ENCODE data around the gene SLC12A8.

The SLC12A8 gene

GRCh38 chr3:125139386-125139785 lies 73.2 kb downstream of the SLC12A8 start:
- no peak for DNase-seq (ENCODE audit: low spot score)
- TF ChIP-seq, protein P1, sequence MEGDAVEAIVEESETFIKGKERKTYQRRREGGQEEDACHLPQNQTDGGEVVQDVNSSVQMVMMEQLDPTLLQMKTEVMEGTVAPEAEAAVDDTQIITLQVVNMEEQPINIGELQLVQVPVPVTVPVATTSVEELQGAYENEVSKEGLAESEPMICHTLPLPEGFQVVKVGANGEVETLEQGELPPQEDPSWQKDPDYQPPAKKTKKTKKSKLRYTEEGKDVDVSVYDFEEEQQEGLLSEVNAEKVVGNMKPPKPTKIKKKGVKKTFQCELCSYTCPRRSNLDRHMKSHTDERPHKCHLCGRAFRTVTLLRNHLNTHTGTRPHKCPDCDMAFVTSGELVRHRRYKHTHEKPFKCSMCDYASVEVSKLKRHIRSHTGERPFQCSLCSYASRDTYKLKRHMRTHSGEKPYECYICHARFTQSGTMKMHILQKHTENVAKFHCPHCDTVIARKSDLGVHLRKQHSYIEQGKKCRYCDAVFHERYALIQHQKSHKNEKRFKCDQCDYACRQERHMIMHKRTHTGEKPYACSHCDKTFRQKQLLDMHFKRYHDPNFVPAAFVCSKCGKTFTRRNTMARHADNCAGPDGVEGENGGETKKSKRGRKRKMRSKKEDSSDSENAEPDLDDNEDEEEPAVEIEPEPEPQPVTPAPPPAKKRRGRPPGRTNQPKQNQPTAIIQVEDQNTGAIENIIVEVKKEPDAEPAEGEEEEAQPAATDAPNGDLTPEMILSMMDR (IDR thresholded peaks at IDR 0.05; ENCODE audit: extremely low read depth, missing control alignments): no peak

DNA sequence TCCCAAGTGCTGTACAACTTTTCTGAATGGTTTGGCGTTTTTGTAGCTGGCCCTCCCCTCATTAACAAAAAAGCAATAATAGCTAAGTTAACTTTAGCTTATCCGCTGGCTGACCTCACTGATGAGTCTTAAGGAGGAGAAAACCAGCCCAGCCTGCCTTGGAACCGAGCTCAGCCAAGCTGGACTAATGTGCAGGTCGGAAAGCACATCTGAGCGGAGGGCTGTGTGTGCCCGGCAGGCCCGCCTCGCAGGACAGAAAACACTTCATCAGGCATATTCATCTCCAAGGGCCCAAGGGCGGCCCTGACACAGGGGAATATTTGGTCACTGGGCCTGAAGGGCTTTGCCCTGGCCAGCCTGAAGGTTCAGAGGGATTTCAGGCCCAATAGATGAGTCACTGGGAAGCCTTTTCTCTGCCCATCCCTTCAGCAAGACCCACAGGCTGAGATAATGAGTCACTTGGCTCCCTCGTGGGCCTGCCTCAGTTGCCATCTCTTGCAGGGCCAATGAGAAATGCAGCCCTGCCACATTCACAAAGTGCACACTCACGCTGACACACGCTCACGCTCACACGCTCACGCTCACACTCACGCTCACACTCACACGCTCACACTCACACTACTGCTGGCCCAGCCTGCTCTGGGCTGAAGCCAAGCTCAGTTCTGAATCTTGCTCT lies 75.1 kb downstream of the SLC12A8 start:
- TF ChIP-seq, protein P1 (IDR thresholded peaks at IDR 0.05; ENCODE audit: extremely low read depth, missing control alignments): no peak
- DNase-seq (ENCODE audit: low spot score): no peak

- DNase-seq (ENCODE audit: low spot score): no peak
- TF ChIP-seq, protein P1 (IDR thresholded peaks at IDR 0.05; ENCODE audit: extremely low read depth, missing control alignments): no peak
Measured at GRCh38 chr3:125136966-125137357, 75.6 kb downstream of the SLC12A8 start.

- TF ChIP-seq, protein P1 (IDR thresholded peaks at IDR 0.05; ENCODE audit: extremely low read depth, missing control alignments): no peak
- no peak for DNase-seq (ENCODE audit: low spot score)
Measured at GRCh38 chr3:125136515-125136914, 76.0 kb downstream of the SLC12A8 start.

DNA sequence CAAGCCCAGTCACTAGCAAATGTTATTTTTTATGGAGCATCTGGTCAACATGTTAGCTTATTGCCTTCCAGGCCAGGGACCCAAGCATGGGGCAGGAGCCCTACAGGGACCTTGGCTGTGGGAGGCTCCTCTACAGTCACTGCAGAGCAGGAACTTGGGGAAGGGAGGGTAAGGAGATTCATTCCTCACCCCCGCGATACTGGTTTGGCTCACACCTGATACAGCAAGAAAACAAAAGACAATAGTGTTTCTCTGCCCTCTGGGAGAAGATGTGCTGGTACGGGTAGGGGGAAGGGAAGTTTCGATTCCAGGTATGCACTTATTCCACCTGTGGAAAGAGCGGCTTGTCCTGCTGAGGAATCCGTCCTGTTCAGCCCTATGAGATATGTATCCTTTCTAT lies 77.6 kb downstream of the SLC12A8 start:
- TF ChIP-seq, protein P1 (IDR thresholded peaks at IDR 0.05; ENCODE audit: extremely low read depth, missing control alignments): no peak
- DNase-seq (ENCODE audit: low spot score): no peak

DNA sequence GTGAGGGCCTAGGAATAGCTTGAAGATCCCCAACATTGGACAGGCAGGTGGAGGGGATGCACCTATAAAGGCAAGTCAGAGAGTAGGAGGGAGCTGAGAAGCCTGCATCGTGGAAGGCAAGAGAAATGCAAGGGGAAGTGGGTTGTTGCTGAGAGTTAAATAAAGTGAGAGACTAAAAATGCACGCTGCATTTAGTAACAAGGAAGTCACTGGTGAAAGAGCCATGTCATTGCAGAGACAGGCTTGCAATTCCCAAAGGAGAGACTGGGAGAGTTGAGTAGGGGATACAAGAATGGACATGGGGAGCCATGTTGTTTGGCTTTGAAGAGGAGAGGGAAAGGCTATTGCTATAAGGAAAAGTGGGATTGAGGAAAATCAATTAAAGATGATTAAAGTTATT lies 79.7 kb downstream of the SLC12A8 start:
- DNase-seq (ENCODE audit: low spot score): peak; percentile 41
- TF ChIP-seq, protein P1 (IDR thresholded peaks at IDR 0.05; ENCODE audit: extremely low read depth, missing control alignments): no peak

- TF ChIP-seq, protein P1 (IDR thresholded peaks at IDR 0.05; ENCODE audit: extremely low read depth, missing control alignments): no peak
- no peak for DNase-seq (ENCODE audit: low spot score)
Measured at GRCh38 chr3:125129512-125129997, 83.0 kb downstream of the SLC12A8 start.

Data from GM20000 (cell line).